ENCODE results near the gene NKX1-2. TPM values are rescaled to one million over a fixed set of nuclear protein-coding genes. Genes with fewer than 3 reads are reported as not detected.

Gene NKX1-2
- total and polyA plus RNA-seq, 2 of the 8 experiments (the other 6 are each of a cell fraction or from before 2014, with no cell fraction given): 12.7 to 34.9 TPM

- Histone ChIP-seq H2BK5ac (ENCODE audit: low read depth, low read length) (peak overlapping the region; percentile 96; the same call in 1 of the 2 replicates), H3K36me3 (ENCODE audit: control insufficient read depth in 2 of 4, insufficient read depth in 4 of 4, low read length in 3 of 4) (no peaks in the 10 kb centered on the region), H3K79me2 (ENCODE audit: control insufficient read depth in 1 of 2, insufficient read depth in 2 of 2, low read length in 2 of 2) (no peaks in the 10 kb centered on the region), H3K4me2 (ENCODE audit: insufficient read depth in 1 of 2, low read depth in 2 of 2, low read length in 2 of 2) (peak overlapping the region in 1 of 2 experiments; percentile 49; a peak in 1 of 4 replicates), H4K8ac (ENCODE audit: extremely low read depth, insufficient read depth, low read length) (no peak overlapping the region), H3K9me3 (ENCODE audit: insufficient read depth in 2 of 2, low read depth in 1 of 2, low read length in 1 of 2) (no peaks in the 10 kb centered on the region), H3K23me2 (ENCODE audit: low read depth, low read length) (no peaks in the 10 kb centered on the region; the same call in none of the 2 replicates), H3K9ac (replicated peaks in 1 of 4; ENCODE audit: extremely low read depth in 1 of 4, low read depth in 3 of 4, low read length in 3 of 4) (no peak overlapping the region), H2BK20ac (ENCODE audit: low read length) (peak overlapping the region; percentile 75; the same call in 1 of the 2 replicates), H3K27me3 (replicated peaks in 1 of 4; ENCODE audit: control insufficient read depth in 3 of 4, extremely low read depth in 1 of 4, insufficient read depth in 3 of 4, low read length in 3 of 4) (peaks cover 0 to 7% (median 5%) of the 10 kb centered on the region in 4 experiments; a peak in 6 of 7 replicates), H2BK120ac (replicated peaks; ENCODE audit: low read depth, low read length) (no peak overlapping the region), H2AK5ac (ENCODE audit: low read depth, low read length) (peak overlapping the region; percentile 21; the same call in 1 of the 2 replicates), H2BK12ac (ENCODE audit: low read depth, low read length) (peak overlapping the region; percentile 97), H3K79me1 (ENCODE audit: low read depth, low read length) (no peaks in the 10 kb centered on the region), H4K20me1 (replicated peaks in 1 of 2; ENCODE audit: control insufficient read depth in 1 of 2, insufficient read depth in 2 of 2, low read length in 2 of 2) (no peaks in the 10 kb centered on the region), H4K91ac (replicated peaks; ENCODE audit: insufficient read length, low read length) (peak overlapping the region; percentile 52), H2BK15ac (ENCODE audit: low read length) (0 out of 2 replicates have a peak overlapping the region, but pooled peaks have one; percentile 41), H4K5ac (ENCODE audit: insufficient read length, low read depth, low read length) (no peak overlapping the region), H3K4ac (replicated peaks; ENCODE audit: insufficient read length, low read depth, low read length) (no peak overlapping the region), H3K4me3 (ENCODE audit: extremely low read depth in 1 of 4, insufficient read depth in 2 of 4, low read depth in 3 of 4, low read length in 4 of 4) (no peak overlapping the region), H3K23ac (ENCODE audit: insufficient read length) (no peak overlapping the region), H2AFZ (ENCODE audit: low read length) (no peak overlapping the region), H3K4me1 (replicated peaks in 1 of 4; ENCODE audit: control insufficient read depth in 3 of 4, insufficient read depth in 4 of 4, low read length in 3 of 4) (peaks cover 16 to 48% (median 37%) of the 10 kb centered on the region in 4 experiments), H3K27ac (ENCODE audit: low read depth, low read length) (no peak overlapping the region), H3K18ac (ENCODE audit: extremely low read depth, low read length) (peak overlapping the region; percentile 54; the same call in 1 of the 2 replicates), H3K14ac (ENCODE audit: insufficient read length) (no peak overlapping the region), H3K56ac (replicated peaks; ENCODE audit: insufficient read length, low read depth, low read length) (no peak overlapping the region)
- DNase-seq (ENCODE audit: low read depth in 1 of 2, low spot score in 2 of 2) (no peak), FAIRE-seq (no peak)
- ChIA-PET CTCF (ENCODE audit: partially characterized antibody) (interaction anchor here (0.8 to 1.4 kb wide), 4 partner anchors 25 to 777 kb away, joined by 3 read pairs; no protein-coding TSS in a partner anchor), POLR2A (ENCODE audit: partially characterized antibody) (interaction anchor here (1.1 to 3.3 kb wide), 4 partner anchors 9 to 40 kb away, joined by 3 to 17 read pairs (median 5); partner anchors contain the start of gene OAT)
- WGBS, 2 experiments (ENCODE audit: extremely low coverage in 1 of 2, insufficient coverage in 1 of 2, insufficient read length in 1 of 2, insufficient replicate concordance in 2 of 2, low coverage in 1 of 2, low lambda C conversion rate in 2 of 2, missing lambda C conversion rate in 1 of 2): 81% methylated on average over 7 of the region's 7 CpGs; no CpG with 5 or more reads in 1 of the 2 experiments
- TF ChIP-seq USF2 (IDR thresholded peaks at IDR 0.05; ENCODE audit: low read length): no peak
- no peak for TF ChIP-seq FOSL1 (IDR thresholded peaks at IDR 0.05; ENCODE audit: insufficient read depth, low read depth, low read length)
- no peak for TF ChIP-seq YY1 (IDR thresholded peaks at IDR 0.05; ENCODE audit: low read depth, low read length)
- TF ChIP-seq CBX8 (IDR thresholded peaks at IDR 0.05; ENCODE audit: borderline replicate concordance, low read depth, low read length): no peak
- TF ChIP-seq HDAC2 (IDR thresholded peaks at IDR 0.05; ENCODE audit: borderline replicate concordance in 1 of 2, low read depth in 2 of 2, low read length in 2 of 2): no peak
- TF ChIP-seq NRF1 (IDR thresholded peaks at IDR 0.05; ENCODE audit: low read depth, low read length): no peak
- TF ChIP-seq SP4 (IDR thresholded peaks at IDR 0.05; ENCODE audit: low read length): no peak
- no peak for TF ChIP-seq CTCF (IDR thresholded peaks at IDR 0.05; ENCODE audit: control extremely low read depth in 1 of 3, insufficient read depth in 1 of 3, low read depth in 1 of 3, low read length in 3 of 3)
- no peak for TF ChIP-seq CEBPB (IDR thresholded peaks at IDR 0.05; ENCODE audit: low read depth, low read length)
These were observed 5.6 kb upstream of the NKX1-2 start for GRCh38 chr10:124455441-124455840.

All from H1 (cell line).